ENCODE data around the gene SLC44A1.

DNA sequence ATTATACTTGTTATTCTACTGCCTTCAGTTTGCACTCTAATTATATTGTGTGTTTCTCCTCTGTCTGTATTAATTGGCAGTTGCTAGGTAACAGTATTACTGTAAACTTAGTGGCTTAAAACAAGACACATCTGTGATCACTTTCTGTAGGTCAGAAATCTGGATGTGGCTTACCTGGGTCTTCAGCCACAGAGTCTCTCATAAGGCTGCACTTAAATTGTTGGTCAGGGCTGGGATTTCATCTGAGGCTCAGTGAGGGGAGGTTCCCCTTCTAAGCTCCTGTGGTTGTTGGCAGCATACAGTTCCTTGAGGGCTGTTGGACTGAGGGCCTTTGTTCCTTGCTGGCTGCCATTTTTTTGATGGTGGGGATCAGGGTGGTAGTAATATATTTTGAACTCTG, 68.8 kb downstream of the SLC44A1 start:
- TF ChIP-seq ARNT (IDR thresholded peaks at IDR 0.05) (no peak), NFRKB (IDR thresholded peaks at IDR 0.05) (no peak), SP1 (IDR thresholded peaks at IDR 0.05) (no peak), FOXM1 (IDR thresholded peaks at IDR 0.05; ENCODE audit: borderline replicate concordance) (no peak), BHLHE40 (IDR thresholded peaks at IDR 0.05; ENCODE audit: borderline replicate concordance) (no peak), L3MBTL2 (conservative IDR thresholded peaks at IDR 0.05) (no peak)
